HG03175 (cell line): ENCODE results near the gene CEP104.
A peak's percentile ranks its signal among the peaks of the same experiment; 100 is the strongest.

Experiments
- ATAC-seq: cut with Tn5 transposase; IDR thresholded peaks from one replicate; pipeline ENCODE4 v1.9.1; 2021; ENCODE audit warnings: mild to moderate bottlenecking, moderate library complexity; ENCODE audit not compliant: unreplicated experiment

CEP104 gene

DNA sequence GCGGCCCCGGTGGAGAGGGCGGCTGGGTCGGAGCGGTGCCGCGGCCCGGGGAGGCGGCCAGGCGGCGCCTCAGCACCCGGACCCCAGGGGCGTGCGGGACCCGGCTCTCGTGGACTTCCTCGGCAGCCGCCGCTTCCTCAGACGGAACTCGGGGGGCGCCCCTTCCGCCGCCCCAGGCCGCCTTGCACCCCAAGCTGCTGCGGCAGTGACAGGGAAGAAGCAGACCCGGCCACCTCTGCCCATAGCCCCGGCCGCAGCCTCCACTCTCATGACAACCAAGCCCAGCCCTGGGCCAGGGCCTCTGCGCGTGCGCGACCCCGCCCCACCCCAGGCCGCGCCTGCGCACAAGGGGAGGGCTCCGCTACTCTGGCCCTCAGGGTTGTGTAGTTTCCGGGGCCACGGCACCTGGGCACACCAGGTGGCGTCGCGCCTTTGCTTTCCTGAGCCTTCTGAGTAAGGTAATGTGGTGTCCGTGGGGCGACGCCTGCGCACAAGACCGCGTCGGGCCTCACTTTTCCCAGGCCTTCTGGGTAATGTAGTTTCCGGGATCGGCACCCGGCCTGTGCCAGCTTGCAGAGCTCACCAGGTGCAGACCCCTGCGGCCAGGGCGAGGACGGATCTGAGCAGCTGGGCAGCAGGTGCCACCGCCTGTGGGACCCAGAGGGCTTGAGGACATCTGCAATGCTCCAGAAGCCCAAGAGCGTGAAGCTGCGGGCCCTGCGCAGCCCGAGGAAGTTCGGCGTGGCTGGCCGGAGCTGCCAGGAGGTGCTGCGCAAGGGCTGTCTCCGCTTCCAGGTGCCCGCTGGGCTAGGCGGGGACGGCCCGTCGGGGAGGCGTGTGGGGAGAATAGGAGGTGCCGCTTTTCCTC lies at the start of gene CEP104, which contains the start of gene DFFB:
Gene CEP104, minus strand, starts transcription at position 289 of the 868 bp plus-strand sequence. CDS start 4,804 bp downstream, outside the sequence.
Gene DFFB, plus strand, starts transcription at position 554 of the 868 bp plus-strand sequence. Its CDS starts 128 bp downstream, at position 682.
- ATAC-seq, result peak; percentile 97

DNA sequence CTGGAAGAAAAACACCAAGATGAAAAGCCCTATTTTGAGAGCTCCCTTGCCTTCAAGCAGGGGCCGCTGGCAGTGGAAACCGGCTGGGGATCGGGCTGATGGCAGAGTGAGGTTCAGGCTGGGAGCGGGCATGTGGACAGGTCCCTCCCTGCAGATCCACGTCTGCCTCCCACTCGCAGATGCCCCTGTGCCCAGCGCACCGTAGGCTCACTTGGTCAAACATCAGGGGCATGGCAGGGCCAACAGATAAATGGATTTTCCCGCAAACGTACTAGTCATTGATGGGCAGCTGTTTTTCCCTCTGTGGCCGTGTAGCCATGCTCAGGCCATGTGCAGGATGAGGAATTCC lies 49.6 kb upstream of the CEP104 start:
- ATAC-seq, result no peak

DNA sequence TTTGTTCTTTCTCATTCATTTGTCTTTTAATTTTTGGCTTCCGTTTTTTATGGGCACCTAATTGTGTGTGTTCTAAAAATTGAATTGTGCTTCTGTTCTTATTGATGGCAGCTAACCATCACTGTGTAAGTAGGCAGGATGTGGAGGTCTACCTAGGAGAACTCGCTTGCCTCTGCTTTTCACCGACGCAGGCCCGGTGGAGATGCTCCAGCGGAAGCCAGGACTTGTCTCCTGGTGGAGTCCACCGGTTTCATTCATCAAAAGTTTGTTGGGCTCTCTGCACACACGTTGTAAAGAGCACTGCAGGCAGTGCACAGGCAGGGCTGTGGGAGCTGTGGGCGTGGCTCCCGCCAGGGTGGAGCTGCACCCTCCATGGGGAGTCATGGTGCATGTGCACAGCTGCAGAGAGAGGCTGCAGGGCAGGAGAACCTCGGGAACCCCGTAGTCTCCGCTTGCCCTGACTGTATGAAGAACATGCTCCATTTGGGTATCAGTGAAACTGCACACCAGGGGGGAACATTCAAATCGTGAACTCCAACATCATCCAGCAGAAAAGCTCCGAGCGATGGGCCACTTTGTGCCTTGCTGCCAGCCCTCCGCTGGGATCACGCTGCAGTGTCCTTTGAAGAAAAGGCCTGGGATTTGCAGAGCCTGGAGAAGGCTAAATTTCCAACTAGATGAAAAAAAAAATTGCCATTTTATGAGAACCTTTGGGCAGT lies 49.1 kb upstream of the CEP104 start:
- ATAC-seq, result no peak

DNA sequence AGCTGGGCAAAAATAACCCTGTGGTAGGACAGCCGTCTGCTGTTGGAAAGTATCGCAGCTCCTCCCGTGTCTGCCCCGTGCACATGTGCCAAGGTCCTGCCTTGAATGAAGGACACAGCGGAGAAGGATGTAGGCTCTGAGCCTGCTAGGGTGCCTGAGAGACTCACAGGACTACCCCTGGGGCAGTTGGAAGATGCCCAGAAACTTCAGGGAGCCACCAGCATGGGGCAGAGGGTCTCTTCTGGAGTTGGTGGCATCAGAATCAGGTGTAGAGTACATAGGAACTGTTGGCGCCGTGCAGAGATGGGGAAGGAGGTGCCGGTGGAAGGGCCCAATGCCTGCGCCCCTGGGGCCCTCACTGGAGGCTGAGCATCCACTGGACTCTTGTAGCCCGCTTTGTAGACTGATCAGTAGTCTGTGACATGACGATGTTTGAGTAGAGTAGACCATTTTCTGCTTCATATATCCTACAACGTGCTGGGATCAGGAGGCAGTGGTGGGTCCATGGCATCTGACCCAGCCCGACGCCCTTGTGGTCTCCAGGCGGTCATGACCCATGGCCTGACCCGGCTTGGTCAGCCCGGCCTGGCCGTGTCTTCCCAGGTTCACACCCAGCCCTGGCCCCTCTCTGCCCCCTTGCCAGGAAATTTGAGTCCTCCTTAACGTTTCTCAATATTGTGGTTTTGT lies 48.4 kb upstream of the CEP104 start:
- no peak for ATAC-seq

DNA sequence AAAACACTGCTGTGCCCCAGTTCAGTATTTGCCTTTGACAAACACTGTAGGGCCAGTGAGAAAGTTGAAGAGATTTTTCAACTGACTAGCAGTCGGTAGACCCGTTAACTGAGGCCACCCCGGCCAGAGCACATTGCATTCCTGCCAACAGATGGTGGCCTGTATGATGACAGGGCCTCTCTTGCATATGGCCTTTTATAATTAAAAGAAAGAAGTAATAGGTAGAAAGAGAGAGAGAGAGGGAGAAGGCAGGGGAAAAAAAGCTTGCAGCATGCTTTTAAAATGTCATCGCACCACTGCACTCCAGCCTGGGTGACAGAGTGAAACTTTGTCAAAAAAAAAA lies 47.8 kb upstream of the CEP104 start:
- no peak for ATAC-seq

DNA sequence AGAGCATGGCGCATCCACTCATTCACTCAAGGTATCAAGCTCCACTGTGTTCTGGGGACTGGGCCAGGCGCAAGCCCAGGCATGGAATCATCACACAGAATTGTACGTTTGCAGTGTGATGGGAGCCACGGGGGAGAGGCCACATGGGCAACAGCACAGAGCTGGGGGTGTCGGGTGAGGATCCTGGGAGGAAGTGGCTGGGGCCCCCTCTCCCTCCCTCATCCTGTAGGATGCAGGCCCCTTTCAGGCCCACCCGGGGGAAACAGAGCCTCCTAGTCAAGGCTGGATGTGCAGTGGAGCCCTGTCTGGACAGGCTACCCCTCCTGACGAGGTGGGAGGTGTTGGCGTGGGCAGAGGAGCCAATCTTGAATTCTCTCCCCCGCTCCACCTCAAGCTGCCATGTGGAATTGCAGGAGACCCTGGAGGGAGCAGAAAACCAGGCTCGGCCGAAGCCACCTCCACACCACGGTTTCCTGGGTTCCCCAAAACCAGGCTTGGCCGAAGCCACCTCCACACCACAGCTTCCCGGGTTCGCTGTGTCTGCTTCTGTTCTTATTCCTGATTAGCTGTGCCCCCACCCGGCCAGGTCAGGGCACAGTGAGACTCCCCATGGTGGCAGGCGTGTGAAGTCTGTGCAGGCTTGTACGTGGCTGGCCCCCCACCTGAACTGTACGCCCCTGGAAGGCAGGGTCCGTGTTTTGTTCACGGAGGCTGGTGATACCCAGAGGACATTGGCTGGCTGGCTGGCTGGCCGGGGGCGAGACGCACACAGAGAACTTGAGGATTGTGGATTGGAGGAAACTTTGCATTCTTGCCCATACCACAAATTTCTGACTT lies 47.2 kb upstream of the CEP104 start:
- ATAC-seq, result no peak

DNA sequence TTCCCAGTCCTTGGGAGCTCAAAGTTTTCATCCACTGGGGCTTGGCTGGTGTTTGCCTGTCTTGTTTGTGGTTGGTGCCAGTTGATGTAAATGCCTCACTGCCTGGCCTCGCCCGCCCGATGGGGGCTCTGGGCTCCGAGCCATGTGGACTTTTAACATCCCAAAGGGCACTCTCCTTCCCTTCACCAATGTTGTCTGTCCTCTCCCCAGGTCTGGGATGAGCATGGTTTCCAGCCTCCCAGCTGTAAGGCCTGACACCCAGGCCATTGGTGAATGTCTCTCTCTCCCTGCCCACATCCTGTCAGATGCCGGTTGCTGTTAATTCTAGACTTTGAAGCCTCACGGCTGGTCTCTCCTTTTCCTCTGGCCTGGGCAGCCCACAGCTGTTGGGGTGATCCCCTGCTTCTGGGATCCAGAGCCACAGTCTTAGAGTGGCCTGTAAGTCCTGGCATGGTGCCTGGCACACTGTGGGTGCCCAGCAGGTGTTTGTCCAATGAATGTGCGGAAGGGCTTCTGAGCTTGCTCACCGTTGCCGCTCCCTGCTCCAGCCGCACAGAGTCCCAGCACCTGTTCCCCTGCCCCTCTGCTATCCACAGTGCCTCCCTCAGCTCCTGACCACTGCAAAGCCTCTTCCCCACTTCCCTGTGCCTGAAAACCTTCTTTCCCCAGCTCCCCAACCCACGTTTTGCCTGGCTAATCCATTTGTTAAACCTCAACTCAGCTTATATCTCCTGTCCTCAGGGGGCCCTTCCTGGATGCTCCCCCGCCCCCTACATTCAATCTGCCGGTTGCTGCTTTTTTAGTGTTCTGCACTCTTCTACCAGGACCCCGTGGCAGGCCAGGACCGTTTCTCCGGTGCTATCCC lies 46.4 kb upstream of the CEP104 start:
- ATAC-seq, result no peak

DNA sequence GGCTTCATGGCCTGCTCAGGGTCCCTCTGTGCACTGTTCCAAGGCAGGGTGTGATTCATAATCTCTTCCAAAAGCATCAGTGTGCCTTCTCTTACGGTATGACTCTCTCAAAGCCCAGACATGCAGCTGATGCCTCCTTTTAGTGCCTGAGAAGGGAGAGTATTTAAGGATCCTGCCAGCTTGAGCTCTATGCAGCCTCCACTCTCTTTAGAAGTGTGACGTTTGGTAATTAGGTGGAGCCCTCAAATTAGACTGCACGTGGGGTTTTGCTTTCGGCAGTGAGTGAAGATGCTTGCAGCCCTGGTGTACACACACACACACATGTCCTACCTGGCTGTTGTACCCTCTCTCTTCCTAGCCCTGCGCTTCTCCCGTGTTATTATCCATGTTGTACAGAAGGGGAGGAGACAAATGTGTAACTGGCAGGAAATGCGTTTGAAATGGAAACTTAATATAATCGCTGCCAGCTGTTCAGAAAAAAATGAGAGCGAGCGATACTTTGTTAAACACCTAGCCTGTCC lies 45.6 kb upstream of the CEP104 start:
- no peak for ATAC-seq

DNA sequence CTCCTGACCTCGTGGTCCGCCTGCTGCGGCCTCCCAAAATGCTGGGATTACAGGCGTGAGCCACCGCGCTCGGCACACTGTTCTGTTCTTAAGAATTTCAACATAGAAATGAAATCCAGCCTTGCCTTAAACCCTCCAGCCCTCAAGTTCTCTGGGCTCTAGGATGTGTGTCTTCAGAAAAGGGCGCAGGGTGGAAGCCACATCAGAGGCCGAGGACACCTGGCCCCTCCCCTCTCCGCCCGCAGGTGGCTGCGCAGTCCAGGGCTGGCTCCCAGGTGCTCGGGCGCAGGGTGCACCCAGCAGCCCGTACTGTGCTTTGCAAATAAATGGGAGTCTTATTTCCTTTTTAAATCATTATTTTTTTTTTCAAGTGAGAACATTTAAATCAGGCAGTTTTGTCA lies 45.1 kb upstream of the CEP104 start:
- no peak for ATAC-seq

DNA sequence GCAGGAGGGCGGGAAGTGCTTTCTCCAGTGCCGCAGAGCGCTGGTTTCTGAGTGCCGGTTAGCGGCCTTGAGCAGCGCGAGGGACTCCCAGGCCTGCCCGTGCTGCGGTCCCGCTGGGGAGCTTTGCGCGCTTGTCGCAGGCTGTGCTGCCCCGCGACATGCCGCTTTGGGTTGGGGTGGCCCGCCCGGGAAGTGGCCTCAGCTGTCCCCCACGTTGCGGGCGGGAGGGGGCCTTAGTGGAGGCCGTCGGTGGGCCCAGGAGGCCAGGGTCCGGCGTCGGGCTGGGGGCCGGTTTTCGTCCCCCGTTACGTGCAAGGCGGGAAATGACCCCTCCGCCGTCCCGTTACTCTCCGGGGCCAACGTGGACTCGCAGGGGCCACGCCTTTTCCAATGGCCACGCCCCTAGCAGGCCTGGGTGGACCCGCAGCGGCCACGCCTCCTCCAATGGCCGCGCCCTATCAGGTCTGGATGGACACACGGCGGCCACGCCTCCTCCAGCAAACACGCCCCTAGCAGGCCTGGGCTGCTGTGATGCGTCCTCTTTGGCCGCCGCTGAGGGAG lies 44.0 kb upstream of the CEP104 start:
- peak; percentile 57 for ATAC-seq

DNA sequence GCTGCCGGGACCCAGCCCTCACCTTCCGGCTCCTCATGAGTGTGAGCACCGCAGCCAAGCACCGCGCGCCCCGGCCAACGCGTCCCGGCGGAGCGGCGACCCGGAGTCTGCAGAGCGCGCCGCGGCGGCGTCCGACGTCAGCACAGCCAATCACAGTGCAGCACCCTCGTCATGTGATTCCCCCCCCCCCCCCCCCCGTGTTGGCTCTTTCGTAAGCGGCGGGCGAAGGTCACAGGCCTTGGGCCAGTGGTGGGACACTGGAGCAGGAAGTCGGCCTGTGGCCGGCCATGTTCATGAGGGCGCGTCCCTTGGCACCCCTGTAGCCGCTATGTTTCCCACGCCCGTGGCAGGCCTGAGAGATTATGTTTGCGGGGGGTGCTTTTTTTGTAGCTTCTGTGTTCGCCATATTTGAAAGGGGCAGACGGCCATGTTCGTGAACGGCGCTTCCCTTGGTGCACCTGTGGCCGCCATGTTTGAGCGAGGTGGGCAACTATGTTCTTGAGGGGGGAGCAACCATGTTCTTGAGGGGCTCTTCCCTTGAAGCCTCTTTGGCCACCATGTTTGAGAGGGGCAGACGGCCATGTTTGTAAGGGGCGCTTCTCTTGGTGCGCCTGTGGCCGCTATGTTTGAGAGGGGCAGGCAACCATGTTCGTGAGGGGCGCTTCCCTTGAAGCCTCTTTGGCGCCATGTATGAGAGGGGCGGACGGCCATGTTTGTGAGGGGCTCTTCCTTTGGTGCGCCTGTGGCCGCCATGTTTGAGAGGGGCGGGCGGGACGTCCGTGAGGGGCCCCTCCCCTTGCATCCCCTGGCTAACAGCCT lies 43.3 kb upstream of the CEP104 start, which contains the start of gene C1orf174:
Gene C1orf174, minus strand, starts transcription at position 123 of the 819 bp plus-strand sequence. Its CDS starts 86 bp downstream, at position 37.
- ATAC-seq, result peak; percentile 70

DNA sequence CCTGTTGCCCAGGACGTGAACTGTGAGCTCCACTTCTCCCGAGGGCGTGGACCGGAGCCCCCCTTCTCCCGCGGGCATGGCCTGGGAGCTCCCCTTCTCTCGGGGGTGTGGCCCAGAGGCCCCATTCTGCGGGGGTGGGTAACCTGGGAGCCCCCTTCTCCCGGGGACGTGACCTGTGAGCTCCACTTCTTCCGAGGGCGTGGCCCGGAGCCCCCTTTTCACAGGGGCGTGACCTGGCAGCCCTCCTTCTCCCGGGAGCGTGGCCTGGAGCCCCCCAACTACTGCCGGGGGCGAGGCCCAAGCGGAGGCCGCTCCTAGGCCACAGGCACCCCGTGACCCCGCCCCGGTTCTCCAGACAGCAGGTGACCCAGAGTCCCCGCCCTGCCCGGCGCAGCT lies 42.7 kb upstream of the CEP104 start:
- ATAC-seq, result peak; percentile 2

DNA sequence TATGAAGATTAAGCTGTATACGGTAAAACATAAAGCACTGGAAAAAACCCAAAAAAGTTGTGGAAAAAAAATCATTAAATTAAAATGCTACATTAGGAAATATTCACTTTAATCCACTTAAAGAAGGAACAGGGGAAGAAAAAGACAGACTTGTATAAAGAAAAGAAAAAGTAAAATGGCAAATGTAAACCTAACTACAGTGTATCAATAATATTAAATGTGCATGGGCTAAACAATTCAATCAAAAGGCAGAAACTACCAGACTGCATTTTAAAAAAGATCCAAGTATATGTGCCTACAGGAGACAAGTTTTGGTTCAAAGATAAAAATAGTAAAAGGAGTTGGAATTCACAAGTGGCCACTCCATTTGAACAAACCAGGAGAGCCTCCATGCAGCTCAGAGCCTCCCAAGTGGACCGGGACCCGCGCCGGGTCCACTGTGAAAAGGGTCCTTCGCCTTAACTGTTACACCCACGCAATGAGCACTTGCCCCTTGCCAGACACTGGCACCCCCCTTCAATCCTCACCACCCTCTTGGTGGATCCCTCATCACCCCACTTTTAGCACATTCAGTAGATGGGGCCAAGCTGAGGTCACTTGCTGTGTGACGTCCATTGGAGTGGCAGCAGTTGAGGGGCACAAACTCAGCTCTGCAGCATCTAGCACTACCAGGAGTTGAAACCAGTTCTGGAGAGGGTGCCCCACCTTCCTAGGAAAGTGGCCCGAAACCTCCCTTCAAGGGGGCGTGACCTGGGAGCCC lies 42.2 kb upstream of the CEP104 start:
- no peak for ATAC-seq

DNA sequence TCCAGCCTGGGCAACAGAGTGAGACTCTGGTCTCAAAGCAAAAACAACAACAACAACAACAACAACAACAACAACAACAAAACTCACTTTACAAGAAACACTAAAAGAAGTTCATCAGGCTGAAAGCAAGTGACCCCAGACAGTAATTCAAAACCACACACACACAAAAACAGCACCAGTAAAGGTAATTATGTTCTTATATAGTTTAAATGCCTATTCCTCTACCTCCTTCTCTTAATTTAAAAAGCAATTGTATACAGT lies 41.4 kb upstream of the CEP104 start:
- no peak for ATAC-seq

DNA sequence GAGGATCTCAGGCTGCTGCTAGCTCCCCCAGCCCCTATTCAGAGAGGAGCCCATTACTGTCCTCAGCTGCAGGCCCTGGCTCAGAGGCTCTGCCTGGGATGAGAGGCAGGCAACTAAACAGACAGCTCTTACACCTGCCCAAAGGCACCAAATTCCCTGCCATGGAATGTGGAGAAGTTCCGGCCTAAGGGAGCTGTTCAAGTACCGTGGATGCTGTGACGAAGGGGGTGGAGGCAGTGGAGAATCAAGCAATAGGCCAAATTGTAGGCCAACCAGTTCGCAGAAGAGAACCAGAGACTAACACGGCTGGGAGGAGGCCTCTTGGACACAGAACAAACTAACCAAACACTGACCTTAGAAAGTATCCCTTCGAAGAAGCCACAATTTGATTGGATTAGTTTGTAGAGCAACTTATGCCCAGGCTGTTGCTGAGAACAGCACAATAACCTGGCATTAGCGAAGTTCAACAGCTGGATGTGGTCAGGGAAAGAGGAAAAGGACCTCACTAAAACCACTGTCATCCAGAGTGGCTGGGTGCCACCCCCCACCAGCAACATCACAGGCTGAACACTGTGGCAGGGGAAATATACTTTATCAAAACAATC lies 39.5 kb upstream of the CEP104 start:
- no peak for ATAC-seq

DNA sequence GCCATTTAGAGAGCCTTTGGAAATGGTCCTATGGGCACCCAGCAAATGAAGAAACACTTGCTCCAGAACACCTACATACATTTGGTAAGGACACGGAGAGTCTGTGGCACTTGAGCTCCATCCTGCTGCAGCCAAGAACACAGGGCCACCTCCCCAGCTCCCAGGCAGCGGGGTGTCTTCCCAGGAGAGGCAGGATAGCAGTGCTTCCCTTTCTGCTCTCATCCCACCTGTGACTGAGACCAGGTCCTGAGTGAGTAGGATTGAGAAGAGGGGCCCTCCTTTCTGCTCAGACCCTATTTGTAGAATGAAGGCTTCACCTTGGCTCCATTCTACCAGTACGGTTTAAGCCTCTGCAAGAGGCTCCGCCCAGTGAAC lies 38.9 kb upstream of the CEP104 start:
- ATAC-seq, result no peak

DNA sequence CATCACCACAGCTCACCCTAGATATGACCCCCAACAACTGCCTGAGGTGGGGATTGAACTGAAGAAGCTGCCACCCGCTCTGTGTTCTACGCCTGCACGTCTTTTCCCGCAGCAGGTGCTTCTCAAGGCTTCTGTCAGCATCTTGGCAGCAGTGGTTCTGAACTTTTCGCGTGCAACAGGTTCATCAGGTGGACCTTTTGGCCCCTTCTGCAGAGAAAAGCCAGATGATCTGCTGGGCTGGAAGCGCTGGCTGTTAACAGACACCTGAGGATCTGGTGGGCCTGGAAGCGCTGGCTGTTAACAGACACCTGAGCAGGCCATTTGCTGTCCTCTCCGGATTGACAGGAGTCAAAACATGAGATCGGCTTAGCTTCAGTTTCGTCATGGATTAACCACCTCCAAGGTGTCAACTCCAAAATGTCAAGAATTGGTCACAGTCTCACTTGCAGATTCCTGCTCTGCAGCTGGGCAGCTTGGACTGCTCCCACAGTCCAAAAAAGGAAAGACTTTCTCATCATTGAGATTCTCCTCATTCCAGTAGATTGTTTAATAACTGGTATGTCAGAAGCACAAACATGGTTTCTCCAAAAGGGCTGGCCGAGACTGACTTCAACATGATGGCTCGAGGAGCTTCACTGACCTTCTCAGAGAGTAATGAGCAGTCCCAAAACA lies 38.4 kb upstream of the CEP104 start:
- no peak for ATAC-seq
